GM12875 (cell line): ENCODE data around the gene LCN1.

ENCODE experiments used
- H3K4me3 ChIP-seq: one replicate; pipeline ENCODE4 v1.5.1; 2011; ENCODE audit warnings: low read depth, low read length, control low read depth
- TF ChIP-seq, protein P1 (sequence below): IDR thresholded peaks from 2 replicates; pipeline ENCODE4 v1.5.1; 2011; ENCODE audit warnings: low read depth, mild to moderate bottlenecking, control low read depth, inconsistent platforms, low read length, moderate library complexity, borderline replicate concordance; ENCODE audit not compliant: insufficient read depth

The LCN1 gene

DNA sequence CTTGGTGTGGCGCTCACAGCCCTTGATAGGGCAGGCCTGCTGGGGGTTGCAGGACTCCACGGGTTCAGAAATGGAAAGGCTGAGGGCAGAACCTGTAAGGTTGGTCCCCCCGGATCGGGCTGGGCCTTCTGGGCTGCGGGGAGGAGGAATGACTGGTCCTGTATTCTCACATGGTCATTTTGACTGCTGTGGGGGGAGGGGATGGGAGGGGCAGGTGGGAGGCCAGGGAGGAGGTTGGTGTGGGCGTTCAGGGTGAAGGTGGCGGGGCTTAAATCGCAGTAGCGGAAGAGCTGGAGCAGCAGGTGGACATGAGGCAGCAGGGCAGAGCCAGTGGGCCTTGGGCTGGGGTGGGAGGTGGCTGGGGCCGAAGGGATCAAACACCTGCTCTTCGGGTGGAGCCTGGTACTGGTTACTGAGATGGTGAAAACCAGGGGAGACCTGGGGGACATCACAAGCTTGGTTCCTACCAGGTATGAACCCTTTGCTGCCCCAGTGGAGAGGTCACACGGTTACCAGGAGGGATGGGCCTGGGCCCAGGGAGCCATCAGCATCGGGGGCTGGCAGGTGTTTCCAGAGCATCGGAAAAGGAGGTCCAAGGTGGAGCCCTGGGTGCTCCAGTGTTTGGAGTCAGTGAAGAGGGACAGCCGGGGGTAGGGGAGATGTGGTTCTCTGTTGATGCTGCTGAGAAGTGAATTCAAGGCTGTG is 18.9 kb upstream of the LCN1 start:
- no peak overlapping the region for H3K4me3 ChIP-seq
- TF ChIP-seq, protein P1, sequence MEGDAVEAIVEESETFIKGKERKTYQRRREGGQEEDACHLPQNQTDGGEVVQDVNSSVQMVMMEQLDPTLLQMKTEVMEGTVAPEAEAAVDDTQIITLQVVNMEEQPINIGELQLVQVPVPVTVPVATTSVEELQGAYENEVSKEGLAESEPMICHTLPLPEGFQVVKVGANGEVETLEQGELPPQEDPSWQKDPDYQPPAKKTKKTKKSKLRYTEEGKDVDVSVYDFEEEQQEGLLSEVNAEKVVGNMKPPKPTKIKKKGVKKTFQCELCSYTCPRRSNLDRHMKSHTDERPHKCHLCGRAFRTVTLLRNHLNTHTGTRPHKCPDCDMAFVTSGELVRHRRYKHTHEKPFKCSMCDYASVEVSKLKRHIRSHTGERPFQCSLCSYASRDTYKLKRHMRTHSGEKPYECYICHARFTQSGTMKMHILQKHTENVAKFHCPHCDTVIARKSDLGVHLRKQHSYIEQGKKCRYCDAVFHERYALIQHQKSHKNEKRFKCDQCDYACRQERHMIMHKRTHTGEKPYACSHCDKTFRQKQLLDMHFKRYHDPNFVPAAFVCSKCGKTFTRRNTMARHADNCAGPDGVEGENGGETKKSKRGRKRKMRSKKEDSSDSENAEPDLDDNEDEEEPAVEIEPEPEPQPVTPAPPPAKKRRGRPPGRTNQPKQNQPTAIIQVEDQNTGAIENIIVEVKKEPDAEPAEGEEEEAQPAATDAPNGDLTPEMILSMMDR: no peak

GRCh38 chr9:135502873-135503321 is 18.3 kb upstream of the LCN1 start:
- TF ChIP-seq, protein P1: no peak
- no peak overlapping the region for H3K4me3 ChIP-seq

DNA sequence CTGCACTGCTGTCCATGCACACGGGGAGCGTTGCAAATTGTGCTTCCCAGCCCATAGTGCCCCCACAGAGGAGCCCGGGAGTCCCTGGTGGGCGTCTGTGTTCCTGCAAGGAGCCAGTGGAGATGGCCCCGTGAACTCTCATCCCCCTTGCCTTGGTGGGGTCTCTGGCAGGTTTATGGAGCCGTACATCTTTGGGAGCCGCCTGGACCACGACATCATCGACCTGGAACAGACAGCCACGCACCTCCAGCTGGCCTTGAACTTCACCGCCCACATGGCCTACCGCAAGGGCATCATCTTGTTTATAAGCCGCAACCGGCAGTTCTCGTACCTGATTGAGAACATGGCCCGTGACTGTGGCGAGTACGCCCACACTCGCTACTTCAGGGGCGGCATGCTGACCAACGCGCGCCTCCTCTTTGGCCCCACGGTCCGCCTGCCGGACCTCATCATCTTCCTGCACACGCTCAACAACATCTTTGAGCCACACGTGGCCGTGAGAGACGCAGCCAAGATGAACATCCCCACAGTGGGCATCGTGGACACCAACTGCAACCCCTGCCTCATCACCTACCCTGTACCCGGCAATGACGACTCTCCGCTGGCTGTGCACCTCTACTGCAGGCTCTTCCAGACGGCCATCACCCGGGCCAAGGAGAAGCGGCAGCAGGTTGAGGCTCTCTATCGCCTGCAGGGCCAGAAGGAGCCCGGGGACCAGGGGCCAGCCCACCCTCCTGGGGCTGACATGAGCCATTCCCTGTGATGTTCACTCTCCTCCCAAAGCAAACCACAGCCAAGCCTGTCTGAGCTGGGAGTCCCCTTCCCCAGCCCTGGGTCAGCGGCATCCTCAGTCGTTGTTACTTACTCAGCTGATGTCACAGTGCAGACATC is 17.6 kb upstream of the LCN1 start:
- no peak overlapping the region for H3K4me3 ChIP-seq
- TF ChIP-seq, protein P1: no peak

- H3K4me3 ChIP-seq: no peak overlapping the region
- TF ChIP-seq, protein P1: peak; percentile 89
Observed at GRCh38 chr9:135504262-135505243, 16.7 kb upstream of the LCN1 start.

DNA sequence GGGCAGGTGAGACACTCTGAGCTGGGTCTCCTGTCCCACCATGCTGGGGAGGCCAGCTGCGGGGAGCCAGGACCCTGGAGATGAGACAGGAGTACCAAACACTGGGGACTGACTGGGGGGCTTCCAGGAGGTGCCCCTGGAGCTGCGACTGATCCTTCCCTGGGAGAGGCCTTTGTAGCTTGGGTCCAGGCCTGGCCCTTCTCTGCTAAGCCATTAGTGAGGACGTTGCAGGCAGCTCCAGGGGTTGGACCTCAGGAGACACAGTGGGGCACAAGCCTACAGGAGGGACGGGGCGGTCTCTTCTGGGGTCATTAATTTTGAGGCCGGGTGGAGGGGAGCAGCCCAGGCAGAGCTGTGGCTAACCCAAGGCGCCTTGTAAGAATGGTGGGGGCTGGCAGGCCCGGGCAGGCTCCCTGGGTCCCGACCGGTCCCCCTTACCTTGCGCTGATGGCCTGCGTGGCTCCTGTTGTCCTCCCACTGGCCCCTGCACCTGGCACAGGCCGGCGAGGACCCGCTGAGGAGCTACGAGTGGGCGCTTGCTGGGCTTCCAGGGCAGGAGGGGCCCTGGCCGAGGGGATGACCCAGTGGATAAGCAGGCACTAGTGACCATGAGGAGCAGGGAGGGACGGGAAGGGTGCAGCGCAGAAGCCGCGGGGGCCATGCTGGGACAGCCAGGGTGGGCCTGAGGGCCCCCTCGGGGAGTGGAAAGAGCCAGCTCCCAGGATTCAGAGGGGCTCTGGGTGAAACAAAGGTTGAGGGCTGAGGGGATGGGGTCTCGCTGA is 15.6 kb upstream of the LCN1 start:
- TF ChIP-seq, protein P1: no peak
- no peak overlapping the region for H3K4me3 ChIP-seq

- no peak overlapping the region for H3K4me3 ChIP-seq
- TF ChIP-seq, protein P1: no peak
Observed at GRCh38 chr9:135506327-135507103, 14.7 kb upstream of the LCN1 start.
